ENCODE results near the gene REEP1. TPM values are rescaled to one million over a fixed set of nuclear protein-coding genes. Genes with fewer than 3 reads are reported as not detected.
"Not testable (repeated sequence)": the region's sequence is repeated elsewhere in the genome, so short reads cannot be mapped to it uniquely, and the experiment has no call there.

Gene REEP1
- total RNA-seq, 2 experiments from 2014 or later: not detected

GRCh38 chr2:86230961-86231360 lies 106.5 kb downstream of the REEP1 start:
- Histone ChIP-seq H3K36me3 (ENCODE audit: insufficient read depth, low read length) (no peaks in the 10 kb centered on the region), H4K20me1 (ENCODE audit: insufficient read depth, low read length) (no peaks in the 10 kb centered on the region), H3K9me2 (ENCODE audit: insufficient read depth, low read length) (no peaks in the 10 kb centered on the region), H3K79me2 (ENCODE audit: insufficient read depth, low read depth, low read length) (no peaks in the 10 kb centered on the region), H3K27ac (ENCODE audit: low read depth, low read length, poor library complexity, severe bottlenecking) (no peak overlapping the region), H3K4me3 (ENCODE audit: low read depth, low read length, poor library complexity, severe bottlenecking) (no peak overlapping the region), H2AFZ (ENCODE audit: low read length) (no peak overlapping the region), H3K4me1 (ENCODE audit: insufficient read depth, low read length, poor library complexity, severe bottlenecking) (peaks cover 36% of the 10 kb centered on the region), H3K9me3 (ENCODE audit: low read length) (no peaks in the 10 kb centered on the region), H3K4me2 (ENCODE audit: low read length) (no peak overlapping the region)
- CTCF ChIA-PET (ENCODE audit: unreplicated experiment): no interaction called here
- no peak for DNase-seq (ENCODE audit: low spot score)
- POLR2A ChIA-PET: interaction anchor here (1.0 to 1.1 kb wide), 2 partner anchors 11 to 126 kb away, joined by 3 to 4 read pairs; no protein-coding TSS in a partner anchor
- TF ChIP-seq CTCF (conservative IDR thresholded peaks at IDR 0.05; ENCODE audit: low read length): no peak
- no peak for TF ChIP-seq EZH2phosphoT487 (IDR thresholded peaks at IDR 0.05; ENCODE audit: borderline replicate concordance, low read depth, low read length)
- intact Hi-C loops (cut with micrococcal nuclease; ENCODE audit: unreplicated experiment): no loop called here
- BruUV-seq (replicated peaks): no TSS peak

DNA sequence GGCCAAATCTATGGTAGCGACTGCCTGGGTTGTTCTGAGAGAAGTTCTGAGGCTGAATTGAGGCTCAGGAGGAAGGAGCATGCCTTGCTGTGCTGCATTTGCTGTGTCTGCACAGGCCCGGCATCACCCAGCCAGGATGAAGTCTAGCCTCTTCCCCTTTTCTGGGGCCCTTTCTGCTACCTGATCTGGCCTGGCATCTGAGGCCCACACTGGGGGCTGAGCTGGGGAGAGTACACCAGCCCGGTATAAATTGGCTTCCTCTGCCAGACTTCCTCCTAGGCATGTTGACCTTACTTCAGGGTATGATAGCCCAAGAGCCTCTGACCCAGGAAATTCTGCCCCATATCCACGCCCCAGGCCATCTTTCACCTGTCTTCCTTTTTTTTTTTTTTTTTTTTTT lies 108.2 kb downstream of the REEP1 start:
- peak overlapping the region; percentile 58 for H3K4me2 ChIP-seq (ENCODE audit: low read length)
- ChIA-PET POLR2A (interaction anchor here (0.7 to 0.9 kb wide), 5 partner anchors 9 to 124 kb away, joined by 3 to 5 read pairs (median 3); no protein-coding TSS in a partner anchor), CTCF (ENCODE audit: unreplicated experiment) (no interaction called here)

GRCh38 chr2:86228574-86228973 lies 108.9 kb downstream of the REEP1 start:
- H3K4me1 ChIP-seq (ENCODE audit: insufficient read depth, low read length, poor library complexity, severe bottlenecking): peaks cover 59% of the 10 kb centered on the region
- H3K36me3 ChIP-seq (ENCODE audit: insufficient read depth, low read length); BruUV-seq (replicated peaks); CTCF ChIA-PET (ENCODE audit: unreplicated experiment); H3K79me2 ChIP-seq (ENCODE audit: insufficient read depth, low read depth, low read length); POLR2A ChIA-PET; H3K9me2 ChIP-seq (ENCODE audit: insufficient read depth, low read length); H4K20me1 ChIP-seq (ENCODE audit: insufficient read depth, low read length); H3K4me3 ChIP-seq (ENCODE audit: low read depth, low read length, poor library complexity, severe bottlenecking); H3K9me3 ChIP-seq (ENCODE audit: low read length); DNase-seq (ENCODE audit: low spot score): not testable (repeated sequence)
- intact Hi-C loops (cut with micrococcal nuclease; ENCODE audit: unreplicated experiment): loop anchor here (10.0 kb wide), 1 partner anchor 216 kb away; the partner anchor contains the start of gene KDM3A
- peak overlapping the region; percentile 58 for H3K4me2 ChIP-seq (ENCODE audit: low read length)
- H2AFZ ChIP-seq (ENCODE audit: low read length): peak overlapping the region; percentile 82
- peak overlapping the region; percentile 58 for H3K27ac ChIP-seq (ENCODE audit: low read depth, low read length, poor library complexity, severe bottlenecking)

More for the DNA sequence above, 108.2 kb downstream of the REEP1 start:
- BruUV-seq (replicated peaks): no TSS peak
- H3K4me3 ChIP-seq (ENCODE audit: low read depth, low read length, poor library complexity, severe bottlenecking): no peak overlapping the region
- no peaks in the 10 kb centered on the region for H3K9me2 ChIP-seq (ENCODE audit: insufficient read depth, low read length)
- TF ChIP-seq EZH2phosphoT487 (IDR thresholded peaks at IDR 0.05; ENCODE audit: borderline replicate concordance, low read depth, low read length) (no peak), CTCF (conservative IDR thresholded peaks at IDR 0.05; ENCODE audit: low read length) (no peak)
- H4K20me1 ChIP-seq (ENCODE audit: insufficient read depth, low read length): no peaks in the 10 kb centered on the region
- no peaks in the 10 kb centered on the region for H3K36me3 ChIP-seq (ENCODE audit: insufficient read depth, low read length)
- DNase-seq (ENCODE audit: low spot score): peak; percentile 80
- H3K79me2 ChIP-seq (ENCODE audit: insufficient read depth, low read depth, low read length): no peaks in the 10 kb centered on the region
- intact Hi-C loops (cut with micrococcal nuclease; ENCODE audit: unreplicated experiment): loop anchor here (10.0 kb wide), 1 partner anchor 216 kb away; the partner anchor contains the start of gene KDM3A
- H3K9me3 ChIP-seq (ENCODE audit: low read length): no peaks in the 10 kb centered on the region
- peak overlapping the region; percentile 58 for H3K27ac ChIP-seq (ENCODE audit: low read depth, low read length, poor library complexity, severe bottlenecking)
- H3K4me1 ChIP-seq (ENCODE audit: insufficient read depth, low read length, poor library complexity, severe bottlenecking): peaks cover 53% of the 10 kb centered on the region
- H2AFZ ChIP-seq (ENCODE audit: low read length): peak overlapping the region; percentile 82
